Memory B cell (primary cell): Measurements from ENCODE around the gene GSDMA.
A peak's percentile ranks its signal among the peaks of the same experiment; 100 is the strongest.
"Not testable (repeated sequence)": the region's sequence is repeated elsewhere in the genome, so short reads cannot be mapped to it uniquely, and the experiment has no call there.

Experiments
- ATAC-seq: fragments of 150-1000 bp; cut with Tn5 transposase; 2 replicates; pipeline ENCODE4 v1.10.0; 2021; ENCODE audit warnings: low read depth, mild to moderate bottlenecking, moderate library complexity
- DNase-seq, 2 donors: peaks; one replicate each; pipeline ENCODE4 v3.0.0; 2022; ENCODE audit warnings: low spot score in 2 of 2
- H3K27ac Mint-ChIP-seq: one replicate; pipeline ENCODE4 v1.8.0; 2022; ENCODE audit warnings: mild to moderate bottlenecking, moderate library complexity, mixed read lengths
- H3K27me3 Mint-ChIP-seq: one replicate; pipeline ENCODE4 v1.8.0; 2022; ENCODE audit warnings: mixed read lengths
- H3K36me3 Mint-ChIP-seq: one replicate; pipeline ENCODE4 v1.8.0; 2022; ENCODE audit warnings: mild to moderate bottlenecking, mixed read lengths
- H3K4me1 Mint-ChIP-seq: one replicate; pipeline ENCODE4 v1.8.0; 2022; ENCODE audit warnings: mixed read lengths
- H3K4me3 Mint-ChIP-seq: one replicate; pipeline ENCODE4 v1.8.0; 2022; ENCODE audit warnings: mild to moderate bottlenecking, moderate library complexity, mixed read lengths
- H3K9me3 Mint-ChIP-seq: one replicate; pipeline ENCODE4 v1.8.0; 2022; ENCODE audit warnings: mixed read lengths

The GSDMA gene

GRCh38 chr17:39939588-39940419 is 23.0 kb upstream of the GSDMA start:
- Mint-ChIP-seq H3K27ac (no peak overlapping the region), H3K9me3 (no peaks in the 10 kb centered on the region), H3K36me3 (no peaks in the 10 kb centered on the region), H3K4me1 (peaks cover 17% of the 10 kb centered on the region), H3K4me3 (no peak overlapping the region), H3K27me3 (no peaks in the 10 kb centered on the region)
- DNase-seq, result no peak
- peak; percentile 81 for ATAC-seq

GRCh38 chr17:39943702-39944392 is 19.0 kb upstream of the GSDMA start:
- Mint-ChIP-seq H3K36me3 (no peaks in the 10 kb centered on the region), H3K27me3 (no peaks in the 10 kb centered on the region), H3K27ac (no peak overlapping the region), H3K4me1 (peaks cover 22% of the 10 kb centered on the region), H3K4me3 (no peak overlapping the region), H3K9me3 (no peaks in the 10 kb centered on the region)
- DNase-seq, result no peak
- ATAC-seq, result no peak

DNA sequence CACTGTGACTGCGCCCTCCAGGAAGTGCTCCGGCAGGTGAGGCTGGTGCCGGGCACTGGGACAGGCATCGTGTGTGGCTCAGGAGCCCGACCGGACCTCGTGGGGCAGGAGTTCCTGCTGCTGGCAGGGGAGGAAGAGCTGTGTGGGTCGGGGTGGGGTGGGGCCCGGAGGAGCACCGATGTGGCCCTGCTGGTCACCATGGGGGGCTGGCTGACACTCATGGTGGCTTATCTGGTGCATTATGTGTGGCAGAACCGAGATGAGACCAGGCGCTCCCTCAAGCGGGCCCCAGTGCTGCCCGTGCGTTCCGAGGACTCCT is 18.5 kb upstream of the GSDMA start:
- no peaks in the 10 kb centered on the region for H3K36me3 Mint-ChIP-seq
- H3K4me1 Mint-ChIP-seq, result peaks cover 20% of the 10 kb centered on the region
- ATAC-seq, result no peak
- no peaks in the 10 kb centered on the region for H3K27me3 Mint-ChIP-seq
- H3K4me3 Mint-ChIP-seq, result no peak overlapping the region
- H3K9me3 Mint-ChIP-seq, result no peaks in the 10 kb centered on the region
- no peak overlapping the region for H3K27ac Mint-ChIP-seq
- no peak for DNase-seq

GRCh38 chr17:39946551-39947330 is 16.1 kb upstream of the GSDMA start:
- Mint-ChIP-seq H3K4me3 (no peak overlapping the region), H3K27me3 (no peaks in the 10 kb centered on the region), H3K9me3 (no peaks in the 10 kb centered on the region), H3K36me3 (no peaks in the 10 kb centered on the region), H3K27ac (no peak overlapping the region), H3K4me1 (peaks cover 16% of the 10 kb centered on the region)
- no peak for DNase-seq
- ATAC-seq, result no peak

DNA sequence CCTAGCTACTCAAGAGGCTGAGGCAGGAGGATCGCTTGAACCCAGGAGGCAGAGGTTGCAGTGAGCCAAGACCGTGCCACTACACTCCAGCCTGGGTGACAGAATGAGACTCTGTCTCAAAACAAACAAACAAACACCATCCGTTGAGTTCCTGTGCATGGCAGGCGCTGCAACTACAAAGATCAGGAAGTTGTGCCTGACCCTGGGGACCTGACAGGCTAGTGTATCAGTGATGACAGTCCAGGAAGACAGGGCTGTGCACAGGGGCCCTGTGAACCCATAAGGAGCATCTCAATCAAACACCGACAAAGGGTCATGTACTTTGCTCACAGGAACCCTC is 14.3 kb upstream of the GSDMA start:
- not testable (repeated sequence) for DNase-seq, H3K36me3 Mint-ChIP-seq, H3K4me3 Mint-ChIP-seq, H3K9me3 Mint-ChIP-seq, H3K27me3 Mint-ChIP-seq
- Mint-ChIP-seq H3K27ac (peak overlapping the region; percentile 41), H3K4me1 (peaks cover 27% of the 10 kb centered on the region)
- peak; percentile 9 for ATAC-seq

GRCh38 chr17:39949028-39949427 is 13.8 kb upstream of the GSDMA start:
- no peaks in the 10 kb centered on the region for H3K36me3 Mint-ChIP-seq
- H3K4me3 Mint-ChIP-seq, result no peak overlapping the region
- H3K27me3 Mint-ChIP-seq, result no peaks in the 10 kb centered on the region
- no peaks in the 10 kb centered on the region for H3K9me3 Mint-ChIP-seq
- H3K27ac Mint-ChIP-seq, result peak overlapping the region; percentile 41
- DNase-seq (no peak), ATAC-seq (no peak)
- H3K4me1 Mint-ChIP-seq, result peaks cover 29% of the 10 kb centered on the region

DNA sequence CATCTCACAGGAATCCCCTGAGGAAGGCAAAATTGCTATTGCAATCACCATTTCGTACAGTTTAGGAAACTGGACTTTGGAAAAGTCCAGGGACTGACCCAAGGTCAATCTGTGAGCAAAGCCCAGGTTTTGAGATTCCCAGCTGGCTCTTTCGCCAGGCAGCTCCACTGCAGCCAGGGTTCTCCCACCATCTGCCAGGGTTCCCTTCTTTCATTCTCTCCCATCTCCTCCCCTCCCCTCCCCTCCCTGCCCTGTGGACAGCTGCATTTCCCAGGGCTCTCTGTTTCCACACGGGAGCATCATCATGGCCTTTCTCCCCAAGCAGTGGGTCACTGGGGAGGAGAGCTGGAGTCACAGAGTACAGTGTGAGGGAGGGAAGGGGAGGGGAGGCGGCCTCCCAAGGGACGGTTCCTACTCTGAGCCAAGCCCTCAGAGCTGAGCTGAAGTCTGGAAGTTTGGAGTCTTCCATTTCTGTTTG is 11.9 kb upstream of the GSDMA start:
- H3K4me1 Mint-ChIP-seq, result peaks cover 37% of the 10 kb centered on the region
- no peak for ATAC-seq
- no peaks in the 10 kb centered on the region for H3K36me3 Mint-ChIP-seq
- no peak overlapping the region for H3K4me3 Mint-ChIP-seq
- no peak overlapping the region for H3K27ac Mint-ChIP-seq
- DNase-seq, result no peak
- no peaks in the 10 kb centered on the region for H3K9me3 Mint-ChIP-seq
- H3K27me3 Mint-ChIP-seq, result no peaks in the 10 kb centered on the region

- Mint-ChIP-seq H3K9me3 (no peaks in the 10 kb centered on the region), H3K27ac (no peak overlapping the region)
Observed at GRCh38 chr17:39951924-39952679, 10.7 kb upstream of the GSDMA start.

GRCh38 chr17:39952680-39953470 is 9.9 kb upstream of the GSDMA start:
- peaks cover 38% of the 10 kb centered on the region for H3K4me1 Mint-ChIP-seq

More at GRCh38 chr17:39951924-39952679, 10.7 kb upstream of the GSDMA start:
- H3K4me1 Mint-ChIP-seq, result peaks cover 41% of the 10 kb centered on the region
- H3K36me3 Mint-ChIP-seq, result no peaks in the 10 kb centered on the region
- no peaks in the 10 kb centered on the region for H3K27me3 Mint-ChIP-seq
- ATAC-seq, result no peak
- no peak for DNase-seq
- H3K4me3 Mint-ChIP-seq, result peak overlapping the region; percentile 79

GRCh38 chr17:39953471-39953888 is 9.3 kb upstream of the GSDMA start:
- H3K27ac Mint-ChIP-seq, result peak overlapping the region; percentile 83
- ATAC-seq (no peak), DNase-seq (no peak)
- H3K27me3 Mint-ChIP-seq, result no peaks in the 10 kb centered on the region
- no peaks in the 10 kb centered on the region for H3K36me3 Mint-ChIP-seq
- H3K9me3 Mint-ChIP-seq, result no peaks in the 10 kb centered on the region
- H3K4me1 Mint-ChIP-seq, result peaks cover 35% of the 10 kb centered on the region
- H3K4me3 Mint-ChIP-seq, result peak overlapping the region; percentile 88

More at GRCh38 chr17:39952680-39953470, 9.9 kb upstream of the GSDMA start:
- Mint-ChIP-seq H3K4me3 (peak overlapping the region; percentile 88), H3K36me3 (no peaks in the 10 kb centered on the region), H3K27me3 (no peaks in the 10 kb centered on the region), H3K27ac (peak overlapping the region; percentile 83), H3K9me3 (no peaks in the 10 kb centered on the region)
- DNase-seq (peak; percentile 86 to 88), ATAC-seq (peak; percentile 79)

GRCh38 chr17:39954876-39955275 is 7.9 kb upstream of the GSDMA start:
- Mint-ChIP-seq H3K9me3 (no peaks in the 10 kb centered on the region), H3K36me3 (no peaks in the 10 kb centered on the region), H3K27ac (no peak overlapping the region), H3K4me3 (no peak overlapping the region), H3K4me1 (peaks cover 32% of the 10 kb centered on the region), H3K27me3 (no peaks in the 10 kb centered on the region)
- ATAC-seq (no peak), DNase-seq (no peak)

- Mint-ChIP-seq H3K27ac (peak overlapping the region; percentile 39), H3K4me1 (peaks cover 33% of the 10 kb centered on the region)
- no peak for DNase-seq
Observed at GRCh38 chr17:39955726-39956225, 7.0 kb upstream of the GSDMA start.

DNA sequence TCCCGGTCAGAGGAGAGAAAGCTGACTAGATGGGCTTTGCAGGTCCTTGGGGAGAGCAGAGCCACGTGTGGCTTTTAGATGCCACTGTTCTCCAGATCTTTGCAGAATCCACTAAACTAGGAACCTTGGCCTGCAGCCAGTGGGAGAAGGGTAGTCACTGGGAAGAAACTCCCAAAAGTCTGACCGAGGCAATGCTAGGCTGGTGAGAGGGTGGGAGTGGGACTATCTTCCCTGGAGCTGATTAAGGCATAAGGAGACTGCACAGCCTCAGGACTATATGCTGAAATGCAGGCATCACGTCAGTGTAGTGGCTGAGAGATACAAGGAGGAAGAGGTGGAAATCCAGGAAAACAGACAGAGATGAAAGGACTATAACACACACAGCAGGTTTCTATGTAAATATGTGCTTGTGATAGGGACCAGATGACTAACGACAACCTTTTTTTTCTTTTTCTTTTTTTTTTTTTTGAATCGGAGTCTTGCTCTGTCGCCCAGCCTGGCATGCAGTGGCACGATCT is 2.2 kb upstream of the GSDMA start:
- no peak overlapping the region for H3K4me3 Mint-ChIP-seq
- no peak for ATAC-seq
- peaks cover 25% of the 10 kb centered on the region for H3K4me1 Mint-ChIP-seq
- no peak for DNase-seq
- H3K9me3 Mint-ChIP-seq, result no peaks in the 10 kb centered on the region
- no peaks in the 10 kb centered on the region for H3K36me3 Mint-ChIP-seq
- no peaks in the 10 kb centered on the region for H3K27me3 Mint-ChIP-seq
- no peak overlapping the region for H3K27ac Mint-ChIP-seq

More at GRCh38 chr17:39955726-39956225, 7.0 kb upstream of the GSDMA start:
- Mint-ChIP-seq H3K27me3 (no peaks in the 10 kb centered on the region), H3K9me3 (no peaks in the 10 kb centered on the region), H3K4me3 (no peak overlapping the region), H3K36me3 (no peaks in the 10 kb centered on the region)
- ATAC-seq, result no peak
